Measurements from ENCODE around the gene BIN1.
"Not testable (repeated sequence)": the region's sequence is repeated elsewhere in the genome, so short reads cannot be mapped to it uniquely, and the experiment has no call there.

The BIN1 gene

GRCh38 chr2:127029350-127030051 lies 77.5 kb downstream of the BIN1 start:
- no peak for DNase-seq (ENCODE audit: low read depth in 4 of 4, low spot score in 1 of 4)

DNA sequence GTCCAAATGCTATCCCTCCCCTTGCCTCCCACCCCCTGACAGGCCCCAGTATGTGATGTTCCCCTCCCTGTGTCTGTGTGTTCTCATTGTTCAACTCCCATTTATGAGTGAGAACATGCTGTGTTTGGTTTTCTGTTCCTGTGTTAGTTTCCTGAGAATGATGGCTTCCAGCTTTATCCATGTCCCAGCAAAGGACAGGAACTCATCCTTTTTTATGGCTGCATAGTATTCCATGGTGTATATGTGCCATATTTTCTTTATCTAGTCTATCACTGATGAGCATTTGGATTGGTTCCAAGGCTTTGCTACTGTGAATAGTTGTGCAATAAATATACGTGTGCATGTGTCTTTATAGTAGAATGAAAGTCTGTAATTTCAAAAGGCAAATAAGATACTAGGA lies 78.2 kb downstream of the BIN1 start:
- not testable (repeated sequence) for DNase-seq (ENCODE audit: low read depth in 4 of 4, low spot score in 1 of 4)

- DNase-seq (ENCODE audit: low read depth in 4 of 4, low spot score in 1 of 4): no peak
Measured at GRCh38 chr2:127027715-127028114, 79.2 kb downstream of the BIN1 start.

- DNase-seq (ENCODE audit: low read depth in 4 of 4, low spot score in 1 of 4): peak; percentile 28 to 64 (median 38)
Measured at GRCh38 chr2:127025359-127026166, 81.4 kb downstream of the BIN1 start.

DNA sequence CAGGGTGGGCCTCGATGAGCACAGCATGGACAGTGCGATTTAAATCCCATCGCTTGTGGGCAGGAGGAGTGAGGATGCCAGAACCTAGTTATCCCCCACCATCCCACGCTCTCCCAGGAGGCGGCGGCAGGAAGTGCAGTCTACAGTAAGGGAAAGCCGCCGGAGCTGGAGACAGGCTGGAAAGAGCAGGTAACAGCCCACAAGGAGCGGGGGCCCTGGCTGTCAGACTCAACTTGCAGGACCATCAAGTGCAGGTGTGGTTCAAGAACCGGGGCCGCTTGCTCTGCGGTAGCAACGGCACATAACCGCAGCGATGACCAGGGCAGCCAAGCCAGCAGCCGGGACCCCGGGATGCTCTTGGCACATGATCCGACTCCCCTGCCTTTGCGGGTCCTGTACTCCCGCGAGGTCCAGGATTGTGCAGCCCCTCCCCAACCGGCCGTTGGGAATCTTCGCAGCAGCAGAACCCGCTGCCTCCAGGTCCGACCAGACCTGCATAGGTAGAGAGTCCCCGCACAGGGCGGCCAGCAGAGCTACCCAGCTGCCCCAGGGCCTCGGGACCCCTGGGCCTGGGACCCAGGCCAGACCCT lies 82.1 kb downstream of the BIN1 start:
- DNase-seq (ENCODE audit: low read depth in 4 of 4, low spot score in 1 of 4): no peak

- DNase-seq (ENCODE audit: low read depth in 4 of 4, low spot score in 1 of 4): no peak
Measured at GRCh38 chr2:127023504-127023903, 83.5 kb downstream of the BIN1 start.

- no peak for DNase-seq (ENCODE audit: low read depth in 4 of 4, low spot score in 1 of 4)
Measured at GRCh38 chr2:127022817-127023216, 84.1 kb downstream of the BIN1 start.

- no peak for DNase-seq (ENCODE audit: low read depth in 4 of 4, low spot score in 1 of 4)
Measured at GRCh38 chr2:127020536-127020935, 86.4 kb downstream of the BIN1 start.

GRCh38 chr2:127017548-127017947 lies 89.4 kb downstream of the BIN1 start:
- DNase-seq (ENCODE audit: low read depth in 4 of 4, low spot score in 1 of 4): no peak

- DNase-seq (ENCODE audit: low read depth in 4 of 4, low spot score in 1 of 4): no peak
Measured at GRCh38 chr2:127016329-127016728, 90.6 kb downstream of the BIN1 start.

GRCh38 chr2:127015106-127015910 lies 91.6 kb downstream of the BIN1 start:
- no peak for DNase-seq (ENCODE audit: low read depth in 4 of 4, low spot score in 1 of 4)

GRCh38 chr2:127014630-127015029 lies 92.3 kb downstream of the BIN1 start:
- no peak for DNase-seq (ENCODE audit: low read depth in 4 of 4, low spot score in 1 of 4)

DNA sequence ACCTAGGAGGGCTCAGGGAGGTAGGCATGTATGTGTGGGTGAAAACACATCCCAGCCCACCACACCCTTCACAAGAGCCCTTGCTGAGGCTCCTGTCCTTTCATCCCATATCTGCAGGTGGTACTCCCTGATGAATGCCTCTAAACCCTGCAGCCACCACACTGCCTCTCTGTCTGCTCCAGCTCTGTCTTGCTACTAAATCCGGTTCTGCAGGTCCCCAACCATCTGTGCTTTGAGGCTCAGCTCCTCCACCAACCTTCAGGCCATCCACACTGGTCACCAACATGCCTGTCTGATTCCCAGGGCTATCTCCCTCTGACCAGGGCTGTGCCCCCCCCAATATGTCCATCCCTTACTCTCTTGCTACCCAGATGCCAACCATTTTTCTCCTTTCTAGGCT lies 92.7 kb downstream of the BIN1 start:
- no peak for DNase-seq (ENCODE audit: low read depth in 4 of 4, low spot score in 1 of 4)

GRCh38 chr2:127012868-127013267 lies 94.1 kb downstream of the BIN1 start:
- no peak for DNase-seq (ENCODE audit: low read depth in 4 of 4, low spot score in 1 of 4)

DNA sequence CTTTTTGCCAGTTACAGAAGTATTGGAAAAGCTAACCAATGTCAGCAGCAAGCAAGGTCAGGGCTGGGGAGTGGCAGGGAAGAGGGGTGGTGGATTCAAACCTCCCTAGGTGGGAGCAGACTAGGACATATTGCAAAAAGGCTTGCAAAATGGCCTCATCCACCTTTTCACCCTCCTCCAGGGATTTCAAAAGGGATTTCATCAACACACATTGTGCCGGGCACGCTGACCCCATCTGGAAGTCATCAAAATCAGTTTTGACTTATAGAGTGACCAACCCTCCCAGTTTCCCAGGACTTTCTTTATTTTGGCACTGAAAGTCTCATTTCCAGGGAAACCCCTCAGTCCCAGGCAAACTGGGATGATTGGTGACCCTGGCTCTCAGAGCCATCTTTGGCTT lies 94.7 kb downstream of the BIN1 start:
- no peak for DNase-seq (ENCODE audit: low read depth in 4 of 4, low spot score in 1 of 4)

GRCh38 chr2:127011796-127012195 lies 95.2 kb downstream of the BIN1 start:
- DNase-seq (ENCODE audit: low read depth in 4 of 4, low spot score in 1 of 4): no peak

DNA sequence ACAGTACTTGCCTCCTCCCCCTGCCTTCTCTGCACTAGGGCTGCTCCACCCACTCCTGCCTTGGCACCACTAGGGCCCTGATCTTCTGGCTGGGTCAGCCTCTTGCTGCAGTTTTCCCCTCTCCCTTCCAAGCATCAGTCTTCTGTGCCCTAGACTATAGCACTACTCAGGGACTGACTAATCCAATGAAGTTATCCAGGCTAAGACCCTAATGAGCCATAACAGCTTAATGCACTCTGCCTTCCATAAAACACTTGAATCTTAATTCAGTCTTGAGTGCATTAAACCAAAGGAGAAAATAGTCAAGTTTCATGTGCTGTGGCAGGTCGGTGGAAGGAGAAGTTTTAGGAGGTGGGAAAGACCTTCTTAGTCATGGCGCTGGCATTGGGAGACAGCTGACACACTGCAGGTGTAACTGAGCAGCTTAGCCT lies 95.7 kb downstream of the BIN1 start:
- no peak for DNase-seq (ENCODE audit: low read depth in 4 of 4, low spot score in 1 of 4)

DNA sequence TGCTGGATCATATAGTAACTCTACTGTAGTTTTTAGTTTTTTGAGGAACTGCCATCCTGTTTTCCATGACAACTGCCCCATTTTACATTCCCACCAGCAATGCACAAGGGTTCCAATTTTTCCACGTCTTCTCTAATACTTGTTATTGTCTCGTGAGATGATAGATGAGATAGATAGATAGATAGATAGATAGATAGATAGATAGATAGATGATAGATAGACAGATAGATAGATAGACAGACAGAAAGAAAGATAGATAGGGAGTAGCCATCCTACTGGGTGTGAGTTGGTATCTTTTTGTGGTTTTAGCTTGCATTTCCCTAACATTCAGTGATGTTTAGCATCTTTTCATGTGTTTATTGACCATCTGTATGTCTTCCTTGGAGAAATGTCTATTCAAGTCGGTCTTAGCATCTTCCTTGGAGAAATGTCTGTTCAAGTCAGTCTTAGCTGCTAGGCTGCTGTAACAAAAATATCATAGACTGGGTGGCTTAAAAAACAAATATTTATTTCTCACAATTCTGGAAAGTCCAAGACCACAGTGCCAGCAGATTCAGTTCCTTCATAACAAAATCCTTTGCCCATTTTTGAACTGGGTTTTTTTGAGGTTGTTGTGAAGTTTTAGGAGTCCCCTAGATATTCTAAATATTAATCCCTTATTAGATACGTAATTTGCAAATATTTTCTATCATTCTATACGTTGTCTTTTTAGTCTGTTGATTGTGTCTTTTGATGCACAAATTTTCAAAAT lies 98.5 kb downstream of the BIN1 start:
- no peak for DNase-seq (ENCODE audit: low read depth in 4 of 4, low spot score in 1 of 4)

- no peak for DNase-seq (ENCODE audit: low read depth in 4 of 4, low spot score in 1 of 4)
Measured at GRCh38 chr2:127007652-127008051, 99.3 kb downstream of the BIN1 start.

- DNase-seq (ENCODE audit: low read depth in 4 of 4, low spot score in 1 of 4): no peak
Measured at GRCh38 chr2:127006962-127007361, 100.0 kb downstream of the BIN1 start.
